Measurements from ENCODE around the gene DCAF12L2. TPM values are rescaled to one million over a fixed set of nuclear protein-coding genes. Genes with fewer than 3 reads are reported as not detected.
"Not testable (repeated sequence)": the region's sequence is repeated elsewhere in the genome, so short reads cannot be mapped to it uniquely, and the experiment has no call there.

The DCAF12L2 gene
- total RNA-seq (not detected), polyA plus RNA-seq (not detected), total RNA-seq (0 to 0.17 (median 0) reads per million in 6 experiments)

- peak within 1 kb of the TSS in 2 of 10 donors; percentile 3 to 24 for H3K27ac Mint-ChIP-seq
- peak within 1 kb of the TSS in 8 of 10 donors; percentile 30 to 78 (median 46) for H3K4me3 Mint-ChIP-seq
- DNase-seq (peak in 1 of 10 donors; percentile 0), ATAC-seq (peak in 1 of 2 donors; percentile 25)
- H3K36me3 Mint-ChIP-seq = no peaks in the 10 kb centered on the region
- POLR2A ChIA-PET = no interaction called here
- peaks cover 6 to 38% (median 8%) of the 10 kb centered on the region in 5 donors for H3K27me3 Mint-ChIP-seq
- H3K4me1 Mint-ChIP-seq = peaks cover 0 to 4% (median 0%) of the 10 kb centered on the region in 4 donors
- peaks cover 0 to 3% (median 0%) of the 10 kb centered on the region in 9 donors for H3K9me3 Mint-ChIP-seq
Measured at GRCh38 chrX:126165721-126166461, at the start of gene DCAF12L2. DCAF12L2 (minus strand) TSS chrX:126166289; CDS start chrX:126165924, 365 bp downstream.

- H3K36me3 Mint-ChIP-seq, ATAC-seq, DNase-seq, POLR2A ChIA-PET, H3K27ac Mint-ChIP-seq, H3K27me3 Mint-ChIP-seq, H3K4me3 Mint-ChIP-seq, H3K4me1 Mint-ChIP-seq: not testable (repeated sequence)
- H3K9me3 Mint-ChIP-seq = peaks cover 0 to 12% (median 2%) of the 10 kb centered on the region in 9 donors
Measured at GRCh38 chrX:126190888-126191287, 24.8 kb upstream of the DCAF12L2 start.

- no peak overlapping the region for H3K27ac Mint-ChIP-seq
- no peaks in the 10 kb centered on the region for H3K27me3 Mint-ChIP-seq
- no peak for ATAC-seq
- H3K9me3 Mint-ChIP-seq = no peaks in the 10 kb centered on the region
- H3K4me1 Mint-ChIP-seq = no peaks in the 10 kb centered on the region
- H3K4me3 Mint-ChIP-seq = no peak overlapping the region
- DNase-seq = no peak
- POLR2A ChIA-PET = no interaction called here
- no peaks in the 10 kb centered on the region for H3K36me3 Mint-ChIP-seq
Measured at GRCh38 chrX:126177133-126177840, 11.2 kb upstream of the DCAF12L2 start.

- no peaks in the 10 kb centered on the region for H3K36me3 Mint-ChIP-seq
- no peak overlapping the region for H3K4me3 Mint-ChIP-seq
- H3K4me1 Mint-ChIP-seq = peaks cover 0 to 4% (median 0%) of the 10 kb centered on the region in 4 donors
- POLR2A ChIA-PET = no interaction called here
- DNase-seq (no peak), ATAC-seq (no peak)
- peaks cover 0 to 15% (median 8%) of the 10 kb centered on the region in 5 donors for H3K27me3 Mint-ChIP-seq
- H3K27ac Mint-ChIP-seq = no peak overlapping the region
- H3K9me3 Mint-ChIP-seq = peaks cover 0 to 3% (median 0%) of the 10 kb centered on the region in 9 donors
Measured at GRCh38 chrX:126170720-126171119, 4.6 kb upstream of the DCAF12L2 start.

GRCh38 chrX:126167560-126167959, 1.5 kb upstream of the DCAF12L2 start:
- Mint-ChIP-seq H3K9me3 (peaks cover 0 to 3% (median 0%) of the 10 kb centered on the region in 9 donors), H3K27ac (no peak overlapping the region), H3K36me3 (no peaks in the 10 kb centered on the region), H3K27me3 (peaks cover 6 to 28% (median 8%) of the 10 kb centered on the region in 5 donors), H3K4me3 (peak overlapping the region in 3 of 10 donors; percentile 33 to 50 (median 37)), H3K4me1 (peaks cover 0 to 4% (median 0%) of the 10 kb centered on the region in 4 donors)
- POLR2A ChIA-PET = no interaction called here
- DNase-seq (no peak), ATAC-seq (no peak)

- no peaks in the 10 kb centered on the region for H3K36me3 Mint-ChIP-seq
- H3K27ac Mint-ChIP-seq = no peak overlapping the region
- peaks cover 0 to 3% (median 0%) of the 10 kb centered on the region in 9 donors for H3K9me3 Mint-ChIP-seq
- no peak for DNase-seq
- POLR2A ChIA-PET = no interaction called here
- peaks cover 0 to 4% (median 0%) of the 10 kb centered on the region in 4 donors for H3K4me1 Mint-ChIP-seq
- no peak for ATAC-seq
- peak overlapping the region in 1 of 10 donors; percentile 44 for H3K4me3 Mint-ChIP-seq
- peaks cover 6 to 38% (median 8%) of the 10 kb centered on the region in 5 donors for H3K27me3 Mint-ChIP-seq
Measured at GRCh38 chrX:126165401-126165720, 728 bp downstream of the DCAF12L2 start.

- POLR2A ChIA-PET = no interaction called here
- peak overlapping the region in 3 of 10 donors; percentile 38 to 67 (median 44) for H3K4me3 Mint-ChIP-seq
Measured at GRCh38 chrX:126164689-126165400, 1.2 kb downstream of the DCAF12L2 start.

GRCh38 chrX:126164226-126164625, 1.9 kb downstream of the DCAF12L2 start:
- POLR2A ChIA-PET = no interaction called here
- H3K27me3 Mint-ChIP-seq = peaks cover 4 to 38% (median 7%) of the 10 kb centered on the region in 5 donors
- H3K4me3 Mint-ChIP-seq = peak overlapping the region in 1 of 10 donors; percentile 19
- H3K36me3 Mint-ChIP-seq = no peaks in the 10 kb centered on the region
- peaks cover 0 to 3% (median 0%) of the 10 kb centered on the region in 9 donors for H3K9me3 Mint-ChIP-seq
- DNase-seq (no peak), ATAC-seq (no peak)
- H3K4me1 Mint-ChIP-seq = peaks cover 0 to 4% (median 0%) of the 10 kb centered on the region in 4 donors
- no peak overlapping the region for H3K27ac Mint-ChIP-seq

More at GRCh38 chrX:126164689-126165400, 1.2 kb downstream of the DCAF12L2 start:
- no peaks in the 10 kb centered on the region for H3K36me3 Mint-ChIP-seq
- H3K9me3 Mint-ChIP-seq = peaks cover 0 to 3% (median 0%) of the 10 kb centered on the region in 9 donors
- H3K27ac Mint-ChIP-seq = no peak overlapping the region
- DNase-seq (no peak), ATAC-seq (no peak)
- peaks cover 6 to 38% (median 8%) of the 10 kb centered on the region in 5 donors for H3K27me3 Mint-ChIP-seq
- peaks cover 0 to 4% (median 0%) of the 10 kb centered on the region in 4 donors for H3K4me1 Mint-ChIP-seq

- POLR2A ChIA-PET = no interaction called here
- Mint-ChIP-seq H3K4me3 (no peak overlapping the region), H3K36me3 (no peaks in the 10 kb centered on the region), H3K27ac (no peak overlapping the region), H3K4me1 (no peaks in the 10 kb centered on the region), H3K9me3 (peaks cover 0 to 7% (median 0%) of the 10 kb centered on the region in 9 donors), H3K27me3 (no peaks in the 10 kb centered on the region)
- ATAC-seq = no peak
- no peak for DNase-seq
Measured at GRCh38 chrX:126141014-126141413, 25.1 kb downstream of the DCAF12L2 start.

GRCh38 chrX:126137899-126138298, 28.2 kb downstream of the DCAF12L2 start:
- no peaks in the 10 kb centered on the region for H3K27me3 Mint-ChIP-seq
- H3K27ac Mint-ChIP-seq = no peak overlapping the region
- no peaks in the 10 kb centered on the region for H3K4me1 Mint-ChIP-seq
- DNase-seq = no peak
- POLR2A ChIA-PET = no interaction called here
- no peak for ATAC-seq
- no peak overlapping the region for H3K4me3 Mint-ChIP-seq
- peaks cover 0 to 15% (median 4%) of the 10 kb centered on the region in 9 donors for H3K9me3 Mint-ChIP-seq
- no peaks in the 10 kb centered on the region for H3K36me3 Mint-ChIP-seq

GRCh38 chrX:126124721-126125120, 41.4 kb downstream of the DCAF12L2 start:
- no peaks in the 10 kb centered on the region for H3K9me3 Mint-ChIP-seq
- DNase-seq = no peak
- no peaks in the 10 kb centered on the region for H3K27me3 Mint-ChIP-seq
- no peak overlapping the region for H3K4me3 Mint-ChIP-seq
- no peaks in the 10 kb centered on the region for H3K4me1 Mint-ChIP-seq
- ATAC-seq = no peak
- no peaks in the 10 kb centered on the region for H3K36me3 Mint-ChIP-seq
- no peak overlapping the region for H3K27ac Mint-ChIP-seq
- POLR2A ChIA-PET = no interaction called here
